ENCODE measurements around the gene GSTA5.

DNA sequence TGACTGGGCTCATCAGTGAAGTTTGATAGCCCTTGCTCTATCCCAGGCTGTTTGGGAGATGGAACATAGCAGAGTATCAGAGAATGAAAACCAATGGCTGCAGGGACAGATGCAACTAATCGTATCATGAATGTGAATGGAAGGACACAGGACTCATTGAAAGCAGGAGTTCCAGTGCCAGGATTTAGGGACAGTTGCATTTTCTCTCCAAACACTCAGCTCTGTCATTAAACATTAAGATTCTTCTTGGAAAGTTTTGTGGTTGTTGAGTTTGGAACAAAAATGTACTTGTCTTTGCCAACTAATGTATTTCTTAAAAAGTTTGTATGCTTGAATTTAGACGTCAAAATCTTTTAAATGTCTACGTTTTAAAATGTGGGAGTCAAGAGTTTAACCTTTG, 31.0 kb upstream of the GSTA5 start:
- TF ChIP-seq, protein P1, sequence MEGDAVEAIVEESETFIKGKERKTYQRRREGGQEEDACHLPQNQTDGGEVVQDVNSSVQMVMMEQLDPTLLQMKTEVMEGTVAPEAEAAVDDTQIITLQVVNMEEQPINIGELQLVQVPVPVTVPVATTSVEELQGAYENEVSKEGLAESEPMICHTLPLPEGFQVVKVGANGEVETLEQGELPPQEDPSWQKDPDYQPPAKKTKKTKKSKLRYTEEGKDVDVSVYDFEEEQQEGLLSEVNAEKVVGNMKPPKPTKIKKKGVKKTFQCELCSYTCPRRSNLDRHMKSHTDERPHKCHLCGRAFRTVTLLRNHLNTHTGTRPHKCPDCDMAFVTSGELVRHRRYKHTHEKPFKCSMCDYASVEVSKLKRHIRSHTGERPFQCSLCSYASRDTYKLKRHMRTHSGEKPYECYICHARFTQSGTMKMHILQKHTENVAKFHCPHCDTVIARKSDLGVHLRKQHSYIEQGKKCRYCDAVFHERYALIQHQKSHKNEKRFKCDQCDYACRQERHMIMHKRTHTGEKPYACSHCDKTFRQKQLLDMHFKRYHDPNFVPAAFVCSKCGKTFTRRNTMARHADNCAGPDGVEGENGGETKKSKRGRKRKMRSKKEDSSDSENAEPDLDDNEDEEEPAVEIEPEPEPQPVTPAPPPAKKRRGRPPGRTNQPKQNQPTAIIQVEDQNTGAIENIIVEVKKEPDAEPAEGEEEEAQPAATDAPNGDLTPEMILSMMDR (conservative IDR thresholded peaks at IDR 0.05; ENCODE audit: low read depth, low read length) = no peak
- no peak for TF ChIP-seq EZH2 (IDR thresholded peaks at IDR 0.05; ENCODE audit: borderline replicate concordance, low read depth, low read length, poor library complexity, severe bottlenecking)

All from A673 (cell line).